Natural killer cell treated with Interleukin-12 subunit alpha and Interleukin-12 subunit beta and Interleukin-15 and Interleukin-18, amount 100 ng/mL, for 72 hours (primary cell): ENCODE results near the gene NCOA1. TPM values are rescaled to one million over a fixed set of nuclear protein-coding genes. Genes with fewer than 3 reads are reported as not detected.

Experiments
- ATAC-seq, 2 donors: fragments of 150-1000 bp; cut with Tn5 transposase in 1 of 2; sonication (Bioruptor Pico), chemical (Tn5 transposase) in 1 of 2; 2 replicates each; pipeline ENCODE4 v1.10.0; 2021
- DNase-seq: peaks from one replicate; pipeline ENCODE4 v3.0.0; 2022; ENCODE audit warnings: low spot score
- H3K27ac Mint-ChIP-seq, 2 donors: 1 replicate in 1 of 2; 2 replicates in 1 of 2; pipeline ENCODE4 v1.8.0; 2022; ENCODE audit warnings: mixed read lengths in 2 of 2, mild to moderate bottlenecking in 1 of 2, moderate library complexity in 1 of 2
- H3K27me3 Mint-ChIP-seq, 2 donors: 1 replicate in 1 of 2; 2 replicates in 1 of 2; pipeline ENCODE4 v1.8.0; 2022; ENCODE audit warnings: mixed read lengths in 2 of 2
- H3K36me3 Mint-ChIP-seq: one replicate; pipeline ENCODE4 v1.8.0; 2022; ENCODE audit warnings: mixed read lengths
- H3K4me1 Mint-ChIP-seq, 2 donors: 1 replicate in 1 of 2; 2 replicates in 1 of 2; pipeline ENCODE4 v1.8.0; 2022; ENCODE audit warnings: low read depth in 2 of 2, mixed read lengths in 2 of 2, mild to moderate bottlenecking in 1 of 2
- H3K4me3 Mint-ChIP-seq: one replicate; pipeline ENCODE4 v1.8.0; 2022; ENCODE audit warnings: mixed read lengths
- H3K9me3 Mint-ChIP-seq: 2 replicates; pipeline ENCODE4 v1.8.0; 2022; ENCODE audit warnings: mixed read lengths
- total RNA-seq, 2 donors: library from RNA; stranded (reverse); gene quantifications; one replicate each; pipeline ENCODE4 v1.2.3, GENCODE V29; 2022

NCOA1 gene
- total RNA-seq, 2 donors from 2014 or later, result 84.1 to 139 TPM

GRCh38 chr2:24485197-24485596 is 5.9 kb upstream of the NCOA1 start:
- H3K27ac Mint-ChIP-seq, result no peak overlapping the region
- no peaks in the 10 kb centered on the region for H3K9me3 Mint-ChIP-seq
- no peaks in the 10 kb centered on the region for H3K36me3 Mint-ChIP-seq
- no peaks in the 10 kb centered on the region for H3K27me3 Mint-ChIP-seq
- ATAC-seq (no peak), DNase-seq (no peak)
- H3K4me3 Mint-ChIP-seq, result no peak overlapping the region
- peaks cover 18 to 19% of the 10 kb centered on the region in 2 donors for H3K4me1 Mint-ChIP-seq

GRCh38 chr2:24486636-24487205 is 4.3 kb upstream of the NCOA1 start:
- no peak overlapping the region for H3K4me3 Mint-ChIP-seq
- no peaks in the 10 kb centered on the region for H3K27me3 Mint-ChIP-seq
- H3K9me3 Mint-ChIP-seq, result no peaks in the 10 kb centered on the region
- H3K27ac Mint-ChIP-seq, result no peak overlapping the region
- peaks cover 18 to 24% of the 10 kb centered on the region in 2 donors for H3K4me1 Mint-ChIP-seq
- ATAC-seq (no peak), DNase-seq (no peak)
- no peaks in the 10 kb centered on the region for H3K36me3 Mint-ChIP-seq

- DNase-seq (no peak), ATAC-seq (no peak)
- H3K27ac Mint-ChIP-seq, result peak overlapping the region; percentile 96
- H3K36me3 Mint-ChIP-seq, result peaks cover 6% of the 10 kb centered on the region
- H3K9me3 Mint-ChIP-seq, result no peaks in the 10 kb centered on the region
- peaks cover 38 to 50% of the 10 kb centered on the region in 2 donors for H3K4me1 Mint-ChIP-seq
- peak overlapping the region; percentile 95 for H3K4me3 Mint-ChIP-seq
- H3K27me3 Mint-ChIP-seq, result no peaks in the 10 kb centered on the region
Measured at GRCh38 chr2:24489465-24490180, 1.4 kb upstream of the NCOA1 start.

GRCh38 chr2:24490181-24490689 is 819 bp upstream of the NCOA1 start:
- H3K9me3 Mint-ChIP-seq, result no peaks in the 10 kb centered on the region
- H3K4me1 Mint-ChIP-seq, result peaks cover 41 to 53% of the 10 kb centered on the region in 2 donors
- peak overlapping the region; percentile 96 for H3K27ac Mint-ChIP-seq
- no peaks in the 10 kb centered on the region for H3K27me3 Mint-ChIP-seq
- no peak for ATAC-seq
- DNase-seq, result no peak
- H3K4me3 Mint-ChIP-seq, result peak overlapping the region; percentile 95
- peaks cover 6% of the 10 kb centered on the region for H3K36me3 Mint-ChIP-seq

GRCh38 chr2:24491542-24492420 is 727 bp downstream of the NCOA1 start:
- DNase-seq, result peak; percentile 86
- no peaks in the 10 kb centered on the region for H3K27me3 Mint-ChIP-seq
- peak overlapping the region; percentile 97 for H3K4me3 Mint-ChIP-seq
- peak overlapping the region; percentile 83 to 89 for H3K27ac Mint-ChIP-seq
- H3K9me3 Mint-ChIP-seq, result no peaks in the 10 kb centered on the region
- peaks cover 6% of the 10 kb centered on the region for H3K36me3 Mint-ChIP-seq
- peak; percentile 57 to 66 for ATAC-seq
- peaks cover 46 to 61% of the 10 kb centered on the region in 2 donors for H3K4me1 Mint-ChIP-seq

- H3K27ac Mint-ChIP-seq, result peak overlapping the region; percentile 83 to 89
Measured at GRCh38 chr2:24492421-24493279, 1.6 kb downstream of the NCOA1 start.

GRCh38 chr2:24493713-24494112 is 2.7 kb downstream of the NCOA1 start:
- H3K4me3 Mint-ChIP-seq, result peak overlapping the region; percentile 97
- H3K27ac Mint-ChIP-seq, result peak overlapping the region; percentile 83 to 89
- peaks cover 52 to 69% of the 10 kb centered on the region in 2 donors for H3K4me1 Mint-ChIP-seq
- DNase-seq (no peak), ATAC-seq (no peak)
- H3K36me3 Mint-ChIP-seq, result peaks cover 6% of the 10 kb centered on the region
- H3K27me3 Mint-ChIP-seq, result no peaks in the 10 kb centered on the region
- no peaks in the 10 kb centered on the region for H3K9me3 Mint-ChIP-seq

More at GRCh38 chr2:24492421-24493279, 1.6 kb downstream of the NCOA1 start:
- H3K9me3 Mint-ChIP-seq, result no peaks in the 10 kb centered on the region
- peaks cover 48 to 62% of the 10 kb centered on the region in 2 donors for H3K4me1 Mint-ChIP-seq
- peaks cover 6% of the 10 kb centered on the region for H3K36me3 Mint-ChIP-seq
- H3K27me3 Mint-ChIP-seq, result no peaks in the 10 kb centered on the region
- ATAC-seq (no peak), DNase-seq (no peak)
- peak overlapping the region; percentile 97 for H3K4me3 Mint-ChIP-seq

- H3K27ac Mint-ChIP-seq, result peak overlapping the region; percentile 83 to 89
- ATAC-seq (no peak), DNase-seq (no peak)
- peaks cover 6% of the 10 kb centered on the region for H3K36me3 Mint-ChIP-seq
- peak overlapping the region; percentile 97 for H3K4me3 Mint-ChIP-seq
- H3K27me3 Mint-ChIP-seq, result no peaks in the 10 kb centered on the region
- no peaks in the 10 kb centered on the region for H3K9me3 Mint-ChIP-seq
- H3K4me1 Mint-ChIP-seq, result peaks cover 48 to 67% of the 10 kb centered on the region in 2 donors
Measured at GRCh38 chr2:24494410-24494809, 3.4 kb downstream of the NCOA1 start.

- no peaks in the 10 kb centered on the region for H3K9me3 Mint-ChIP-seq
- no peak overlapping the region for H3K27ac Mint-ChIP-seq
- H3K4me3 Mint-ChIP-seq, result no peak overlapping the region
- peaks cover 6% of the 10 kb centered on the region for H3K36me3 Mint-ChIP-seq
- DNase-seq, result no peak
- ATAC-seq, result no peak
- no peaks in the 10 kb centered on the region for H3K27me3 Mint-ChIP-seq
- H3K4me1 Mint-ChIP-seq, result peaks cover 40 to 61% of the 10 kb centered on the region in 2 donors
Measured at GRCh38 chr2:24495451-24495850, 4.4 kb downstream of the NCOA1 start.

- H3K9me3 Mint-ChIP-seq, result no peaks in the 10 kb centered on the region
- H3K27ac Mint-ChIP-seq, result peak overlapping the region in 1 of 2 donors; percentile 5
- no peak for ATAC-seq
- DNase-seq, result no peak
- H3K36me3 Mint-ChIP-seq, result peaks cover 6% of the 10 kb centered on the region
- H3K4me3 Mint-ChIP-seq, result no peak overlapping the region
- peaks cover 42 to 58% of the 10 kb centered on the region in 2 donors for H3K4me1 Mint-ChIP-seq
- no peaks in the 10 kb centered on the region for H3K27me3 Mint-ChIP-seq
Measured at GRCh38 chr2:24496959-24497358, 5.9 kb downstream of the NCOA1 start.

- ATAC-seq (no peak), DNase-seq (no peak)
- no peaks in the 10 kb centered on the region for H3K27me3 Mint-ChIP-seq
- H3K27ac Mint-ChIP-seq, result peak overlapping the region in 1 of 2 donors; percentile 5
- peaks cover 45 to 55% of the 10 kb centered on the region in 2 donors for H3K4me1 Mint-ChIP-seq
- no peaks in the 10 kb centered on the region for H3K9me3 Mint-ChIP-seq
- H3K4me3 Mint-ChIP-seq, result no peak overlapping the region
- H3K36me3 Mint-ChIP-seq, result peaks cover under 1% of the 10 kb centered on the region
Measured at GRCh38 chr2:24497685-24498084, 6.6 kb downstream of the NCOA1 start.

- Mint-ChIP-seq H3K36me3 (no peaks in the 10 kb centered on the region), H3K9me3 (no peaks in the 10 kb centered on the region), H3K4me3 (no peak overlapping the region), H3K27me3 (no peaks in the 10 kb centered on the region), H3K4me1 (peaks cover 45 to 55% of the 10 kb centered on the region in 2 donors), H3K27ac (peak overlapping the region in 1 of 2 donors; percentile 1)
- ATAC-seq (no peak), DNase-seq (no peak)
Measured at GRCh38 chr2:24498121-24498520, 7.1 kb downstream of the NCOA1 start.

GRCh38 chr2:24501813-24502212 is 10.8 kb downstream of the NCOA1 start:
- Mint-ChIP-seq H3K27me3 (no peaks in the 10 kb centered on the region), H3K4me3 (no peak overlapping the region)

More at GRCh38 chr2:24501813-24502212, 10.8 kb downstream of the NCOA1 start:
- DNase-seq (no peak), ATAC-seq (no peak)
- Mint-ChIP-seq H3K4me1 (peaks cover 49 to 55% of the 10 kb centered on the region in 2 donors), H3K36me3 (no peaks in the 10 kb centered on the region), H3K9me3 (no peaks in the 10 kb centered on the region), H3K27ac (no peak overlapping the region)
